Stimulated activated naive CD8-positive, alpha-beta T cell treated with anti-CD3 and anti-CD28 coated beads, Interleukin-15, Interleukin-2, amounts not matched to agents 100 ng/mL and 50 ng/mL, for 24 hours (primary cell): ENCODE data around the gene MOK.
"Not testable (repeated sequence)": the region's sequence is repeated elsewhere in the genome, so short reads cannot be mapped to it uniquely, and the experiment has no call there.

ENCODE experiments used
- H3K27ac Mint-ChIP-seq: one replicate; pipeline ENCODE4 v1.8.0; 2021; ENCODE audit warnings: mild to moderate bottlenecking, mixed read lengths
- H3K27me3 Mint-ChIP-seq: one replicate; pipeline ENCODE4 v1.8.0; 2021; ENCODE audit warnings: mixed read lengths
- H3K36me3 Mint-ChIP-seq: one replicate; pipeline ENCODE4 v1.8.0; 2021; ENCODE audit warnings: low read depth, mixed read lengths
- H3K4me1 Mint-ChIP-seq: one replicate; pipeline ENCODE4 v1.8.0; 2021; ENCODE audit warnings: low read depth, mixed read lengths
- H3K4me3 Mint-ChIP-seq: one replicate; pipeline ENCODE4 v1.8.0; 2021; ENCODE audit warnings: mild to moderate bottlenecking, mixed read lengths
- H3K9me3 Mint-ChIP-seq: one replicate; pipeline ENCODE4 v1.8.0; 2021; ENCODE audit warnings: mixed read lengths

MOK gene

DNA sequence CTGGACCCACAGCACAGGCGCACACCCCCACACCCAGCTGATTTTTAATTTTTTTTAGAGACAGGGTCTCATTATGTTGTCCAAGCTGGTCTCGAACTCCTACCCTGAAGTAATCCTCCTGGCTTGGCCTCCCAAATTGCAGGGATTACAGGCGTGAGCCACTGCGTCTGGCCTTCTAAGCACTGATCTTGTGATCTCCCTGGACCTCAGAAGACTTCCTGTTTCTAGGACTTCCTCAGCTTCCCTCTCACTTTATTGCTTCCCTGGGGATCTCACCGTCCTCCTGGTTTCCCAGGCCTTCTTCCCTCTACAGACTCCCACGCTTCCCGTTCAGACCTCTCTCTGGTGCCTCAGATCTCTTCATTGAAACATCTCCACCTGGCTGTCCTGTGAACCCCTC lies 28.4 kb upstream of the MOK start:
- Mint-ChIP-seq H3K27me3 (no peaks in the 10 kb centered on the region), H3K27ac (no peak overlapping the region), H3K4me3 (no peak overlapping the region), H3K4me1 (no peaks in the 10 kb centered on the region), H3K9me3 (no peaks in the 10 kb centered on the region), H3K36me3 (peaks cover 40% of the 10 kb centered on the region)

GRCh38 chr14:102330806-102331205 lies 25.8 kb upstream of the MOK start:
- no peaks in the 10 kb centered on the region for H3K27me3 Mint-ChIP-seq
- H3K4me3 Mint-ChIP-seq, result no peak overlapping the region
- no peak overlapping the region for H3K27ac Mint-ChIP-seq
- H3K9me3 Mint-ChIP-seq, result no peaks in the 10 kb centered on the region
- H3K36me3 Mint-ChIP-seq, result peaks cover 31% of the 10 kb centered on the region
- H3K4me1 Mint-ChIP-seq, result no peaks in the 10 kb centered on the region

DNA sequence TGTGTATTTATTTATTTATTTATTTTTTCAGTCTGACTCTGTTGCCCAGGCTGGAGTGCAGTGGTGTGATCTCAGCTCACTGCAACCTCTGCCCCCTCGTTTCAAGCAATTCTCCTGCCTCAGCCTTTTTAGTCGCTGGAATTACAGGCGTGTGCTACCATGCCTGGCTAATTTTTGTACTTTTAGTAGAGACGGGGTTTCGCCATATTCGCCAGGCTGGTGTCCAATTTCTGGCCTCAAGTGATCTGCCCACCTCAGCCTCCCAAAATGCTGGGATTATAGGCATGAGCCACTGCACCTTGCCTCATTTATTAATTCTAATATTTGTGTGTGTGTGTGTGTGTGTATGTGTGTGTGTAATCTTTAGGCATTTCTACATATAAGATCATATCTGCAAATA lies 24.4 kb upstream of the MOK start:
- not testable (repeated sequence) for H3K4me3 Mint-ChIP-seq, H3K9me3 Mint-ChIP-seq, H3K4me1 Mint-ChIP-seq, H3K27ac Mint-ChIP-seq, H3K27me3 Mint-ChIP-seq
- peaks cover 23% of the 10 kb centered on the region for H3K36me3 Mint-ChIP-seq

GRCh38 chr14:102326583-102326982 lies 21.6 kb upstream of the MOK start:
- Mint-ChIP-seq H3K27me3 (no peaks in the 10 kb centered on the region), H3K36me3 (peaks cover 13% of the 10 kb centered on the region), H3K27ac (no peak overlapping the region), H3K9me3 (no peaks in the 10 kb centered on the region), H3K4me3 (no peak overlapping the region), H3K4me1 (peaks cover under 1% of the 10 kb centered on the region)

- Mint-ChIP-seq H3K27ac (no peak overlapping the region), H3K27me3 (no peaks in the 10 kb centered on the region)
Observed at GRCh38 chr14:102325791-102326345, 20.9 kb upstream of the MOK start.

GRCh38 chr14:102323102-102323501 lies 18.1 kb upstream of the MOK start:
- no peak overlapping the region for H3K4me3 Mint-ChIP-seq
- no peak overlapping the region for H3K27ac Mint-ChIP-seq
- H3K36me3 Mint-ChIP-seq, result peaks cover 5% of the 10 kb centered on the region
- H3K4me1 Mint-ChIP-seq, result peaks cover 30% of the 10 kb centered on the region
- H3K27me3 Mint-ChIP-seq, result no peaks in the 10 kb centered on the region
- no peaks in the 10 kb centered on the region for H3K9me3 Mint-ChIP-seq

More at GRCh38 chr14:102325791-102326345, 20.9 kb upstream of the MOK start:
- H3K36me3 Mint-ChIP-seq, result peaks cover 13% of the 10 kb centered on the region
- no peaks in the 10 kb centered on the region for H3K9me3 Mint-ChIP-seq
- peaks cover 8% of the 10 kb centered on the region for H3K4me1 Mint-ChIP-seq
- H3K4me3 Mint-ChIP-seq, result no peak overlapping the region

DNA sequence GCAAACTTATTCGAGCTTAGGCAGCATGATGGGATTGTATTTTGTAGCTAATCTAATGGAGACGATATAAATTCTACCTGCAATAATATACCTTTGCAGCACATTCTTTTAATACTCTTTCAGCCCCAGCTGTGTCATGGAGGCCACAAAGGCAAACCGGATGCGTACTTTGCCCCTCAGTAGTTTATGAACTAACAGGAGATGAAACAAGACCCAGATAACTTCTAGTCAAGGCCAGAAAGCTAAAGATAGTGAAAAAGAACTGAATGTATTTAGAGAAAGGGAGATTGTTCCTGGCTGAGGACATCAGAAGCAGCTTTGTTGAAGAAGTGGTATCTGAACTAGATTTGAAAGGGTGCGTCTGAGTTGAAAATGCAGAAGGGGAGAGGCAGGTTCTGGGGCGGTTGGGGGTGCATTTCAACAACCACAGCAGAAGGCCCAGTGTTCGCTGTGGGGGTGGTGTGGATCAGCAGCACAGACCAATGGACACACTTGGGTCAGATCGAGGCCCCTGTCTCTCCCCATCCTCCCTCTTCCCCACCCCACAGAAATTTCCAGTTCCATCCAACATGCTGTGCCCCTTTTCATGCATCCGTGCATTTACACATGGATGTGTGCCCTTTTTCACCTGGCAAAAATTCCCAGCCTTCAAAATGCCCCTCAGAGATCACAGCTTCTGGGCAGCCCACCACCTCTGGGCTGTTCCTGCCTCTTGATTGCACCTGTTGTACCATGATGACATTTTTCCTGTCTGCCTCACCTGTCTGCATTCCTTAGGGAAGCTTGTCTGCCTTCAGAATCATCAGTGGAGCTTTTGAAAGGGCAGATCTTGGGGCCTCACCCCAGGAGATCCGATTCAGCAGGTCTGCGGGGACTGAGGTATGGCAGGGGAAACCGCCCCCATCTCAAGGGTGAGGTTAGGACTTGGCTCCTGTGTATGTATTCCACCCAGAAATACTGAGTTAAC lies 16.8 kb upstream of the MOK start:
- Mint-ChIP-seq H3K27me3 (no peaks in the 10 kb centered on the region), H3K9me3 (no peaks in the 10 kb centered on the region), H3K4me3 (no peak overlapping the region), H3K36me3 (peaks cover 5% of the 10 kb centered on the region), H3K27ac (no peak overlapping the region), H3K4me1 (peaks cover 43% of the 10 kb centered on the region)

DNA sequence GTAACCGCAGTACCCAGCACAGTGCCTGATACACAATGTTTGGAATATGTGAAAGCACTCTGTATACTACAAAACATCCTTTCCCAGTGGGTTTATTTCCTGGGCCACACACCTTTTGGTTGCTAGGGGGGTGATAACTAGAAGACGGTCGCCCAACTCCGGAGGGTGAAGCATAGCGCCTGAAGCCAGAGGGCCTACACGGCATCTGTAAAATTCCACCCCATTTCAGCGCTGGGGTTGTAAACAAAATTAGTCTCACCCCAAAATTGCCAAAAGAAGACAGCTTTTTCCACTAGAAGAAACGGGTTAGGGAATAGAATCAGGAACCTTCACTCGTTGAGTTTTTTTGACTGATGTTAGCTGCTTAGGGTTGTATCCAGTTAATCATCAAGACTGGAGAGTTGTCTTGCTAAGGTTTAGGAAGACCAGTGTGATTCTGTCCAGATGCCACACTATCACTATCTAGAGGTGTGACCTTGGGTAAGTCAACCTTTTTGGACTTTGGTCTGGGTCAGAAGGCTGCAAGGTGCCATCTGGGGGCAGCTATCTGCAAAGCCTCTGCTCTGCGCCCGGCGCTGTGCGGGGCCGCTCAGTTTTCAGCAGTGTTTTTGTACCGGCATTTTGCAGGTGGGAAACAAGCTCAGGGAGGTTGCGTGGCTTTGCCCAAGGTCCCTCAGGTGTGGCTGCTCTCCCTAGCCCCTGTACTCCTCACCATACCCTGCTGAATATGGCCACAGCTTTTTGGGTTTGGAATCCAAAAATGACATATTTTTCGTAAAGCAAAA lies 15.9 kb upstream of the MOK start:
- Mint-ChIP-seq H3K27ac (peak overlapping the region; percentile 93), H3K4me1 (peaks cover 52% of the 10 kb centered on the region), H3K9me3 (no peaks in the 10 kb centered on the region)

GRCh38 chr14:102320033-102320660 lies 15.2 kb upstream of the MOK start:
- H3K9me3 Mint-ChIP-seq, result no peaks in the 10 kb centered on the region
- no peaks in the 10 kb centered on the region for H3K36me3 Mint-ChIP-seq
- H3K4me1 Mint-ChIP-seq, result peaks cover 57% of the 10 kb centered on the region
- H3K27ac Mint-ChIP-seq, result peak overlapping the region; percentile 93
- H3K27me3 Mint-ChIP-seq, result no peaks in the 10 kb centered on the region
- H3K4me3 Mint-ChIP-seq, result peak overlapping the region; percentile 93

More for the DNA sequence above, 15.9 kb upstream of the MOK start:
- no peaks in the 10 kb centered on the region for H3K36me3 Mint-ChIP-seq
- H3K4me3 Mint-ChIP-seq, result peak overlapping the region; percentile 93
- H3K27me3 Mint-ChIP-seq, result no peaks in the 10 kb centered on the region

GRCh38 chr14:102319351-102320032 lies 14.5 kb upstream of the MOK start, which contains the start of gene ZNF839:
ZNF839 (plus strand) TSS chr14:102319746; CDS start chr14:102319766, 20 bp downstream.
- Mint-ChIP-seq H3K27ac (peak within 1 kb of the TSS; percentile 96), H3K36me3 (no peaks in the 10 kb centered on the region), H3K4me1 (peaks cover 64% of the 10 kb centered on the region), H3K4me3 (peak within 1 kb of the TSS; percentile 97), H3K9me3 (no peaks in the 10 kb centered on the region), H3K27me3 (no peaks in the 10 kb centered on the region)

GRCh38 chr14:102318781-102319276 lies 13.9 kb upstream of the MOK start:
- H3K4me1 Mint-ChIP-seq, result peaks cover 70% of the 10 kb centered on the region
- H3K36me3 Mint-ChIP-seq, result no peaks in the 10 kb centered on the region
- H3K4me3 Mint-ChIP-seq, result peak overlapping the region; percentile 97
- H3K27me3 Mint-ChIP-seq, result no peaks in the 10 kb centered on the region
- no peaks in the 10 kb centered on the region for H3K9me3 Mint-ChIP-seq
- peak overlapping the region; percentile 96 for H3K27ac Mint-ChIP-seq

GRCh38 chr14:102317564-102318248 lies 12.7 kb upstream of the MOK start:
- peaks cover 74% of the 10 kb centered on the region for H3K4me1 Mint-ChIP-seq
- no peaks in the 10 kb centered on the region for H3K36me3 Mint-ChIP-seq
- H3K27ac Mint-ChIP-seq, result peak overlapping the region; percentile 88
- H3K9me3 Mint-ChIP-seq, result no peaks in the 10 kb centered on the region
- no peaks in the 10 kb centered on the region for H3K27me3 Mint-ChIP-seq
- H3K4me3 Mint-ChIP-seq, result peak overlapping the region; percentile 89

DNA sequence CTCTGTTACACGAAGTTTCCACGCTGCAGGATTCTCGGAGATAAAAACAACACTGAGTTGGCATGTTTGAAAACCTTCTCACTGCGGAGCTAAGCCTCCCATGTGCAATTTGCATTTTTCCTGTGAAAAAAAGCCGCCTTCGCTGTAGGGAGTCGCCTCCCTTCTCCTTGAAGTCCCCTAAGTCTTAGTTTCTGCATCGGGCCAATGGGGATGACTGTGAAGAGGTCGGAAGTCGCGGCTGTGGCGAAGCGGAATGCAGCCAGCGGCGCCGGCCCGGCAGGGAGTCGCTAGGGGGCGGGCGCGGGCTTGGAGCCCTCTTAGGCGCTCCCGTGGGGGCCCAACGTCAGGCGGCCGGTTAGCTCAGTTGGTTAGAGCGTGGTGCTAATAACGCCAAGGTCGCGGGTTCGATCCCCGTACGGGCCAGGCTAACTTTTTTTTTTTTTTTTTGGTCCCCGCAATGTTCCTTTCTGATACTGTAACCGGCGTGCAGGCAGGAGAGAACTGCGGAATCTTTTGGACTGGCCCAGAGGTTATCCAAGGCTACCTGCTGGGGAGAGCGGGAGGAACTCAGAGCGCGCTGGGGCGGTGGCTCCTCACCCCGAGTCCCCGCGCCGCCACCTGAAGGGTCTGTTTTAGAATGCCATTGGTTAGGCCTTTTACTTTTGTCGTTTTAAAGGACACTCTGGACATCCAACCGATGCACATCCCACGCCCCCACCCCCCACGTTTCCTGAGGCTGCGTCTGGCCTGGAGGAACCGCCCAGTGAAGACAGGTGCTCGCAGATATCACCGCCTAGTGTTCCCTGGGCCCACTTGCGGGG lies 12.0 kb upstream of the MOK start:
- Mint-ChIP-seq H3K4me1 (peaks cover 74% of the 10 kb centered on the region), H3K27ac (peak overlapping the region; percentile 88), H3K27me3 (no peaks in the 10 kb centered on the region), H3K36me3 (no peaks in the 10 kb centered on the region), H3K9me3 (no peaks in the 10 kb centered on the region), H3K4me3 (peak overlapping the region; percentile 89)
